Small intestine (tissue), 7 donors: ENCODE results near the gene POFUT2. TPM values are rescaled to one million over a fixed set of nuclear protein-coding genes. Genes with fewer than 3 reads are reported as not detected.
A peak's percentile ranks its signal among the peaks of the same experiment; 100 is the strongest.

Source experiments
- DNase-seq, 2 donors: peaks; one replicate each; pipeline versions ENCODE4 v3.0.0 to v3.0.0-alpha.2; 2013
- FAIRE-seq: peaks from 2 replicates; lab custom pipeline; 2012; peaks lifted over from hg19 to GRCh38; lab: Jason Lieb, UNC
- H3K27ac ChIP-seq, 3 donors: one replicate each; pipeline ENCODE4 v1.5.1; 2013; ENCODE audit warnings: low read length in 2 of 3, mild to moderate bottlenecking in 2 of 3, control low read depth in 1 of 3, inconsistent platforms in 1 of 3, low read depth in 1 of 3, moderate library complexity in 1 of 3
- H3K27me3 ChIP-seq, 3 donors: one replicate each; pipeline ENCODE4 v1.6.1; 2013; ENCODE audit warnings: low read length in 3 of 3, inconsistent platforms in 1 of 3; ENCODE audit not compliant: control insufficient read depth in 3 of 3, insufficient read depth in 3 of 3
- H3K36me3 ChIP-seq, 3 donors: one replicate each; pipeline ENCODE4 v1.6.1; 2013; ENCODE audit warnings: low read length in 3 of 3, inconsistent platforms in 1 of 3, low read depth in 1 of 3, mild to moderate bottlenecking in 1 of 3, moderate library complexity in 1 of 3; ENCODE audit not compliant: control insufficient read depth in 3 of 3, insufficient read depth in 2 of 3
- H3K4me1 ChIP-seq, 3 donors: one replicate each; pipeline ENCODE4 v1.6.1; 2013; ENCODE audit warnings: low read length in 2 of 3, inconsistent platforms in 1 of 3, low read depth in 1 of 3, mild to moderate bottlenecking in 1 of 3, moderate library complexity in 1 of 3; ENCODE audit not compliant: control insufficient read depth in 3 of 3, insufficient read depth in 2 of 3
- H3K4me3 ChIP-seq, 3 donors: one replicate each; pipeline ENCODE4 v1.5.1; 2013; ENCODE audit warnings: low read length in 3 of 3, control low read depth in 1 of 3, inconsistent platforms in 1 of 3, low read depth in 1 of 3, mild to moderate bottlenecking in 1 of 3, moderate library complexity in 1 of 3
- H3K9me3 ChIP-seq, 2 donors: one replicate each; pipeline ENCODE4 v1.6.1; 2013; ENCODE audit warnings: low read depth in 1 of 2, low read length in 1 of 2; ENCODE audit not compliant: control insufficient read depth in 2 of 2, insufficient read depth in 1 of 2
- WGBS, 3 donors: extraction: QIAGEN DNeasy Blood & Tissue Kit; methylation state at CpG; one replicate each; pipeline ENCODE4 v1.1.7; 2013; 5-methylcytosine and 5-hydroxymethylcytosine counted together
- polyA plus RNA-seq, 4 donors: library from polyadenylated mRNA; stranded (reverse) in 3 of 4; unstranded in 1 of 4; fragments of 200-250 nt in 3 of 4; fragments of 120-200 nt in 1 of 4; gene quantifications; one replicate each; pipeline versions ENCODE4 v1.2.1 to v1.2.3, GENCODE V29; 2013
- donor health status: healthy with polysubstance abuse.
- donor health status: control.
- donor health status: control.
- donor health status: Bipolar disorder and iron deficiency.
- donor health status: healthy.

The POFUT2 gene
- polyA plus RNA-seq, 4 donors: 13.5 to 34.4 (median 26.9) TPM

DNA sequence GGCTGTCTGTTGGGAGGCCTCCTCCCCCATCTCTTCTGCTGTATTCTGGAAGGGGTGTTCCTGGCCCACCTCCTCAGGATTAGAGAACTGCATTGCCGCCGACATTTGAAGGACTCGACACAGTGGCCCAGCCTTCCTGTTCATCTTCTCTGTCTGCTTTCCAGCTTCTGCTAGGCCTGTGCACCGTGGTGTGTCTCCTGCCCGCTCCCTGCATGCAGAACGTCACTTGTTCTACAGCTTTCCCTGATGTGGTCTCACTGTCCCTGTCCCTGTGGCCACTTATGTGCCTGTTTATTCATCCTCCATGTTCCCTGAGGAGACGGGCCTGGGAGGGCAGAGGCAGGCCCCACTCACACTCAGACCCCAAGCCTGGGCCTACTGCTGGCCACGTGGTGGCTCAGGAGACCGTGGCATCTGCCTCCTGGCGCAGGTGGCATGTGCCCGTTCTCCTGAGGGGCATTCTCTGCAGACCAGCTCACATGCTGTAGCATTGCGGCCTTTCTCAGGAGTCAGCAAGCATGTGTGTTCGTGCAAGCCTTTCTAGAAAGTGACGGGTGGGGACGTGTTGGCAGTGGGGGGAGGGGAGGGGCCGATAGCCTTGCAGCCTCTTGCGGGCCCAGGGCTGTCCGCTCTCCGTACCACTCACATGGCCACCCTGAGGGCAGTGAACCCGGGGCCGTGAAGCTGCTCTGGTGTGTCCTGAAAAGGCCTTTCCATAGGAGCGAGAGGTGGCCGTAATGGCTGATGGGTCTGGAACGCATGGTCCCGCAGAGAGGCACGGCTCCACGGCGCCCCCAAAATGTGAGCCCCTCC is 35.9 kb downstream of the POFUT2 start:
- peaks cover 0 to 5% (median 0%) of the 10 kb centered on the region in 3 donors for H3K4me1 ChIP-seq
- DNase-seq (no peak), FAIRE-seq (no peak)
- H3K27ac ChIP-seq: no peak overlapping the region
- H3K27me3 ChIP-seq: peaks cover 0 to under 1% (median 0%) of the 10 kb centered on the region in 3 donors
- H3K9me3 ChIP-seq: no peaks in the 10 kb centered on the region
- H3K36me3 ChIP-seq: no peaks in the 10 kb centered on the region
- no peak overlapping the region for H3K4me3 ChIP-seq
- WGBS, 3 donors: 90 to 95% (median 91%) methylated on average over 28 of the region's 28 CpGs

DNA sequence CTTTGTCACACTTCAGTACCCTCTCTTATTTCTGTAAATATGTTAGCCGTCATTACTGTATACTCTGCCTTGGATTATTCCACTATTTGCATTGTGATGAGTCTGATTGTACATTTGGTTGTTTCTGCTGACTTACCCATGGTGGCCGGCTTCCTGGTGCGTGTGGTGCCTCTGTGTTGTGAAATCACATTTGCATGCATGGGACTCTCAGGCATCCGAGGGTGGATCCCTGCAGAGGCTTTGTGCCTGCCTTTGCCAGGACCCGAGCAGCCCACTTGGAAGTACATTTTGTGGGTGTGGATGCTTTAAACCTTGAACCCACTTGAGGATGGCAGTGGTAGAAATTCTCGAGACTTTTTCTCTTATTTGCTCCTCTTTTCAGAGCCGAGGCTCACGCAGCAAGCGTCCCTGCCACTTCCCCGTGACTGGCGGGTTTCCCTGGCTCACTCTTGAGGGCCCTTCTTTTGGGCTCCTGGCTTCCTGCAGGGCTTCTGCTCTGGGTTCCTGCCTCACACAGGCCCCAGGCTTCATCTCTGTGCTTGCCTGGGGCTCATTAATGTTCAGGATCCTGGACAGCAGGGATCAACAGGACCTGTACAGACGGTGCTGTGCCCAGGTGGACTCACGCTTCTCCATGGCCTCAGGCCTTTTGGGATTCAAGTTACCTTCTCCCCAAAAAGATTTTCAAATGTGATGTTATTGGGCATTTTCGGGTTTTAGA is 36.6 kb downstream of the POFUT2 start:
- no peak for FAIRE-seq
- H3K27me3 ChIP-seq: peaks cover 0 to 2% (median 0%) of the 10 kb centered on the region in 3 donors
- no peaks in the 10 kb centered on the region for H3K9me3 ChIP-seq
- WGBS, 3 donors: 78 to 91% (median 86%) methylated on average over 14 of the region's 14 CpGs
- no peaks in the 10 kb centered on the region for H3K36me3 ChIP-seq
- no peak for DNase-seq
- H3K4me3 ChIP-seq: no peak overlapping the region
- H3K4me1 ChIP-seq: no peaks in the 10 kb centered on the region
- no peak overlapping the region for H3K27ac ChIP-seq

DNA sequence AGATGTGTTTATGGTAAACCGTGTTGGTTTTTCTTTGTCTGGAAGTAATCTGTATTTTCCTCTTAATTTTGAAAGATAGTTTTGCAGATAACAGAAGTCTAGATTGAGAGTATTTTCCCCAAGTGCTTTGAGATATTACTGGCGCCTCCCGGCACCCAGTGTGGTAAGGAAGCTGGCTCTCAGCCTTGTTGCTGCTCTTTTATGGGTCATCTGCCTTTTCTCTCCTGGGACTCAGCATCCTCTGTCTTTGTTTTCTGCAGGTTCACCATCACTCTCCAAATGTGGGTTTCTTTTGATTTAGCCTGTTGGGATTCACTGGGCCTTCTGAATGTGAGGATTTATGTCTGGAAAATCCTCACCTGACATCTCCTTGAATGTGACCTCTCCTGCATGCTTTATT is 37.4 kb downstream of the POFUT2 start:
- WGBS, 3 donors: 87 to 91% (median 90%) methylated on average over 3 of the region's 3 CpGs
- Histone ChIP-seq H3K27me3 (peaks cover 0 to 2% (median 0%) of the 10 kb centered on the region in 3 donors), H3K4me1 (no peaks in the 10 kb centered on the region), H3K36me3 (no peaks in the 10 kb centered on the region), H3K27ac (no peak overlapping the region), H3K4me3 (no peak overlapping the region), H3K9me3 (no peaks in the 10 kb centered on the region)
- FAIRE-seq: no peak
- DNase-seq: no peak

DNA sequence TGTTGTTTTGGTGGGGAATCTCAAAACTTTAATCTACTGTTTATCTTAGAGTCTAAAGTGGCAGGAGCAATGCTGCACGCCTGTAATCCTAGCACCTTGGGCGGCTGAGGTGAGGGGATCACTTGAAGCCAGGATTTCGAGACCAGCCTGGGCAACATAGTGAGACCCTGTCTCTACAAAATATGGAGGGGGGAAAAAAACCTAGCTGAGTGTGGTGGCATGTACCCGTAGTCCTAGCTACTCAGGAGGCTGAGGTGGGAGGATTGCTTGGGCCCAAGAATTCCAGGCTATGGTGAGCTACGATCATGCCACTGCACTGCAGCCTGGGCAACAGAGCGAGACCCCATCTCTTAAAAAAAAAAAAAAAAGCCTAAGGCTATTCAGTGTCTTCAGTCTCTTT is 38.1 kb downstream of the POFUT2 start:
- Histone ChIP-seq H3K27ac (no peak overlapping the region), H3K4me1 (no peaks in the 10 kb centered on the region), H3K4me3 (no peak overlapping the region), H3K27me3 (peaks cover 0 to 2% (median 0%) of the 10 kb centered on the region in 3 donors), H3K36me3 (no peaks in the 10 kb centered on the region), H3K9me3 (no peaks in the 10 kb centered on the region)
- DNase-seq: no peak
- WGBS, 3 donors: 89 to 94% (median 92%) methylated on average over 6 of the region's 6 CpGs
- no peak for FAIRE-seq

DNA sequence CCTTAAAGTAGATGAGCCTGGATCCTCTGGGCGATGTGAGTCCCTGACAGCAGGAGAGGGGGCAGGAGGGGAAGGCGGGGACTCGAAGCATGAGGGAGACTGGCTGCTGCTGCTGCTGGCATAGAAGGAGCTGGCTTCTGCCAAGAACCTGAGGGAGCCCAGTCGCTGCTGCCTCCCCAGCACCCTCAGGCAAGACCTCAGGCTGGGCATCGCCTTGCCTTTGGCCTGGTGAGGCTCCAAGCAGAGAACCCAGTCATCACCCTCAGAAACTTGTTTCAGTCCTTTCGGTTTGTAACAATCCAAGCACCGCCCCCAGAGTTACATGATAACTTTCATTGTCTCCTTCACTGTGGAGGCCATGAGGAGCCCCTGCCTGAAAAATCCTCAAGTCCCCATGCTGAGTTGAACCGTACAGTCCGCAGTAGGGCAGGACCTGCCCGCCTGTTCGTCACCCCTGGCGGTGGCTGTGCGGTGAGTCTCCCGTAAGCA is 38.8 kb downstream of the POFUT2 start:
- no peak overlapping the region for H3K4me3 ChIP-seq
- H3K9me3 ChIP-seq: no peaks in the 10 kb centered on the region
- peak in 1 of 2 donors; percentile 14 for DNase-seq
- FAIRE-seq: no peak
- peaks cover 0 to 2% (median 0%) of the 10 kb centered on the region in 3 donors for H3K27me3 ChIP-seq
- H3K27ac ChIP-seq: no peak overlapping the region
- H3K4me1 ChIP-seq: no peaks in the 10 kb centered on the region
- 36 to 45% (median 44%) methylated on average over 14 of the region's 14 CpGs for WGBS, 3 donors
- no peaks in the 10 kb centered on the region for H3K36me3 ChIP-seq

DNA sequence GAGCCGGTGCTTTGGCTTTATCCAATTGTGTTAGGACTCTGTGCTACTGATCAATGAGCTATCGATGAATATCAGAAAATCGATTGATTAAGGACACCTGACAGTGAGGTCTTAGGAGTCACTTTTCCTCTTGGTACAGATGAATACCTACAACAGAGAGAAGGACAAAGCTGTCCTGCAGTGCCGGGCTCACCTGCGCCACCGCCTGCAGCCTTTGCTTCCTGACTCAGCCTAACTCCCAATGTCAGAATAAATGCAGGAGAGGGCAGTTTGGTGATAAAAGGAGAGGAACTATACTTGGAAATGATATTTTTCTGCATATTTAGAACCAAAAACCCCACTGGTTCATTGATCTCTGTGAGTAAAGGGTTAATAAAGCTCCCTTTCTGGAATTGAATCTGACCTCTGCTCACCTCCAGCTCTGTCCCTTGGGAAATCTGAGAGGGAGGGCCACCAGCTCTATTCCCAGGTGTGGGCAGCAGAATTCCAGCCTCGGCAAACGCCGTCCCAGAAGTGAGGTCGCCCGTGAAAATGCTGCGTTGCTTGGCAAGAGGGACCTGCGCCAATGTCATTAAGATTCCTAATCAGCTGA is 39.3 kb downstream of the POFUT2 start:
- DNase-seq (no peak), FAIRE-seq (no peak)
- no peak overlapping the region for H3K4me3 ChIP-seq
- peaks cover 0 to 2% (median 0%) of the 10 kb centered on the region in 3 donors for H3K27me3 ChIP-seq
- whole genome bisulfite sequencing, 3 donors: 26 to 51% (median 44%) methylated on average over 13 of the region's 13 CpGs
- no peaks in the 10 kb centered on the region for H3K4me1 ChIP-seq
- H3K9me3 ChIP-seq: no peaks in the 10 kb centered on the region
- no peaks in the 10 kb centered on the region for H3K36me3 ChIP-seq
- H3K27ac ChIP-seq: no peak overlapping the region

DNA sequence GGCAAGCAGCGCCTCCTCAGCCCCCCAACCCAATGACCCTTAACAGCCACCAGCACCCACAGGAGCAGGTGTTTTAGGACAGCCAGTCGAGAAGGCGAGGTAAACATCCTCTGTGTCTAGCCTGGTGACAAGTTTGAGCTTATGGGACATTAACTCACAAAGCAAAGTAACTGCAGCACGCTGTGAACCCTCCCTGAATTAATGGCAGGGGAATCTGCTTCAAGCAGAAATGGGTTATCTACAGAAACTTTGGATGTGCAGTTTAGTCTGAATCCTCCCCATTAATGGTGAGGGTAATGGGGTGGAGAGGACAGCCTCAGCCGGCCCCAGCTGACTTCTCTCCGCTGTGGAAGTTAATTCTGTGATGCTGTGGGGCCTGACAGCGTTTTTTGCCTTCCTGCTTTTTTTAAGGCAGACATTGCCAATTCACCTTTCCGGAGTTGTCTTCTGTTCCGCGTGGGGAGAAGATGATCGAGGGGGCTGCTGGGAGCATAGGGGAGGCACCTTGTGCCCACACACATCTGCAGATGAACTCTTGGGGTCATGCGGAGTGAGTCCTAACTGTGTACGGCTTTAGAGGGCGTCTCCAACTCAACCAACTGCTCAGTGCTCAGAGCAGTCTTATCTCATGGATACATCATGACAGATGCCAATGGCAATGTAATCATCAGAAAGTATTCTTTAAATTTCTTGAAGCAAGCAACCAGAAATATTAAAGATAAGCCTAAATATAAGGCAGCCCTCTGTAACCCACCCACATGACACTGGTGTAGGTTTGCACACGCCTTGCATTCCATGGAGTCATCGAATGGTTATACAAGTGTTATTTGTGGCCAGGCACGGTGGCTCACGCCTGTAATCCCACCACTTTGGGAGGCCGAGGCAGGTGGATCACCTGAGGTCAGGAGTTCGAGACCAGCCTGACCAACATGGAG is 41.0 kb downstream of the POFUT2 start:
- FAIRE-seq (no peak), DNase-seq (no peak)
- peaks cover 0 to 2% of the 10 kb centered on the region in 2 donors for H3K9me3 ChIP-seq
- H3K36me3 ChIP-seq: no peaks in the 10 kb centered on the region
- H3K4me3 ChIP-seq: no peak overlapping the region
- H3K27me3 ChIP-seq: peaks cover 0 to 2% (median 0%) of the 10 kb centered on the region in 3 donors
- no peaks in the 10 kb centered on the region for H3K4me1 ChIP-seq
- no peak overlapping the region for H3K27ac ChIP-seq
- WGBS, 3 donors: 76 to 80% (median 78%) methylated on average over 20 of the region's 20 CpGs
